K562 (cell line): ENCODE data around the gene CACNA2D3. TPM values are rescaled to one million over a fixed set of nuclear protein-coding genes. Genes with fewer than 3 reads are reported as not detected.

Experiments used
- ATAC-seq: fragments of 200-7000 bp; cut with Tn5 transposase; 3 replicates; pipeline ENCODE4 v1.9.1; 2020; ENCODE audit warnings: moderate library complexity
- BruUV-seq: library from RNA; stranded (reverse); fragments of 400-500 nt; replicated peaks from 2 replicates; lab custom pipeline; 2021; lab: Mats Ljungman, UMichigan
- CTCF ChIA-PET: fragments of 300-600 bp; formaldehyde crosslinking; extraction: SDS; loops from one replicate; lab custom pipeline; 2021; ENCODE audit warnings: low intra/inter-chr PET ratio; lab: Yijun Ruan, JAX
- POLR2A ChIA-PET: fragments of 300-600, 350-650 bp; sonication (Branson Sonifier 250); formaldehyde crosslinking; extraction: SDS; loops from one replicate; lab custom pipeline; 2021; ENCODE audit warnings: antibody characterized with exemption, inconsistent platforms; lab: Yijun Ruan, JAX
- DNase-seq, 4 experiments: peaks; one replicate each; pipeline versions ENCODE4 v3.0.0 to v3.0.0-alpha.2; 2011 to 2018; ENCODE audit warnings: low spot score in 3 of 4, mixed read lengths in 3 of 4; ENCODE audit errors: extremely low read depth in 1 of 4
- FAIRE-seq: peaks from 2 replicates; lab custom pipeline; 2011; peaks lifted over from hg19 to GRCh38; lab: Jason Lieb, UNC
- H2AFZ ChIP-seq: 2 replicates; pipeline ENCODE4 v1.6.0; 2011; ENCODE audit warnings: low read depth, low read length, control low read depth, inconsistent platforms
- H3K27ac ChIP-seq: fragments of 200-600 bp; 3 replicates; pipeline ENCODE4 v1.8.0; 2011; ENCODE audit warnings: low read depth, mild to moderate bottlenecking, control low read depth, inconsistent platforms, low read length, moderate library complexity, mixed read lengths; ENCODE audit errors: extremely low read depth
- H3K27me3 ChIP-seq, 2 experiments: fragments of 300-600 bp in 1 of 2; 2 replicates in 1 of 2; 3 replicates in 1 of 2; pipeline versions ENCODE4 v1.6.0 to v1.8.0; 2011; ENCODE audit warnings: inconsistent platforms in 2 of 2, low read length in 2 of 2, mild to moderate bottlenecking in 1 of 2, mixed read lengths in 1 of 2, moderate library complexity in 1 of 2; ENCODE audit not compliant: control insufficient read depth in 2 of 2, insufficient read depth in 2 of 2
- H3K36me3 ChIP-seq: fragments of 300-600 bp; 3 replicates; pipeline ENCODE4 v1.8.0; 2011; ENCODE audit warnings: mild to moderate bottlenecking, low read length, inconsistent platforms; ENCODE audit not compliant: control insufficient read depth, insufficient read depth
- H3K4me1 ChIP-seq, 2 experiments: fragments of 200-600 bp in 1 of 2; replicated peaks in 1 of 2; 2 replicates in 1 of 2; 3 replicates in 1 of 2; pipeline versions ENCODE4 v1.5.1 to v1.8.0; 2011; ENCODE audit warnings: inconsistent platforms in 2 of 2, low read length in 2 of 2, mild to moderate bottlenecking in 1 of 2, mixed read lengths in 1 of 2, moderate library complexity in 1 of 2; ENCODE audit not compliant: control insufficient read depth in 2 of 2, insufficient read depth in 2 of 2
- H3K4me2 ChIP-seq: 2 replicates; pipeline ENCODE4 v1.6.1; 2011; ENCODE audit warnings: low read length, control low read depth, inconsistent platforms, mixed read lengths; ENCODE audit not compliant: insufficient read depth
- H3K4me3 ChIP-seq: fragments of 200-600 bp; sonication (generic), shearing (Covaris generic); 2 replicates; pipeline ENCODE4 v1.5.1; 2016; ENCODE audit warnings: control low read depth, inconsistent platforms
- H3K79me2 ChIP-seq: fragments of 200-600 bp; 3 replicates; pipeline ENCODE4 v1.8.0; 2011; ENCODE audit warnings: low read length, inconsistent platforms; ENCODE audit not compliant: control insufficient read depth, insufficient read depth
- H3K9ac ChIP-seq, 2 experiments: 2 replicates each; pipeline versions ENCODE4 v1.6.0 to v1.6.1; 2011; ENCODE audit warnings: low read depth in 2 of 2, low read length in 2 of 2, control low read depth in 1 of 2, inconsistent platforms in 1 of 2, mild to moderate bottlenecking in 1 of 2, mixed read lengths in 1 of 2; ENCODE audit not compliant: insufficient read depth in 1 of 2
- H3K9me1 ChIP-seq: one replicate; pipeline ENCODE4 v1.6.0; 2011; ENCODE audit warnings: inconsistent platforms, mild to moderate bottlenecking, low read length, moderate library complexity; ENCODE audit not compliant: control insufficient read depth, insufficient read depth
- H3K9me3 ChIP-seq: replicated peaks from 2 replicates; pipeline ENCODE4 v1.5.1; 2011; ENCODE audit warnings: low read depth, low read length, inconsistent platforms; ENCODE audit not compliant: control insufficient read depth, insufficient read depth
- H4K20me1 ChIP-seq: replicated peaks from 2 replicates; pipeline ENCODE4 v1.6.1; 2011; ENCODE audit warnings: low read length, inconsistent platforms, mixed read lengths; ENCODE audit not compliant: control insufficient read depth, insufficient read depth
- CHCHD3 ChIP-seq: fragments of 250-450 bp; sonication (Bioruptor Pico); IDR thresholded peaks from 2 replicates; pipeline ENCODE4 v2.1.2; 2022; ENCODE audit warnings: mild to moderate bottlenecking
- CTBP1 ChIP-seq: fragments of 450-650 bp; IDR thresholded peaks from 2 replicates; pipeline ENCODE4 v1.6.1; 2016; ENCODE audit warnings: borderline replicate concordance
- EP400 ChIP-seq: fragments of 450-650 bp; IDR thresholded peaks from 2 replicates; pipeline ENCODE4 v1.6.1; 2017; ENCODE audit warnings: antibody characterized with exemption, mild to moderate bottlenecking, moderate library complexity
- HDAC3 ChIP-seq: fragments of 450-650 bp; IDR thresholded peaks from 2 replicates; pipeline ENCODE4 v1.6.1; 2018; ENCODE audit warnings: borderline replicate concordance, mild to moderate bottlenecking, moderate library complexity; ENCODE audit not compliant: partially characterized antibody
- LARP7 ChIP-seq: fragments of 450-650 bp; IDR thresholded peaks from 2 replicates; pipeline ENCODE4 v1.6.1; 2016
- PRPF4 ChIP-seq: fragments of 200-400 bp; formaldehyde crosslinking; IDR thresholded peaks from one replicate; pipeline ENCODE4 v1.6.1; 2017; ENCODE audit warnings: low read length, low read depth, mild to moderate bottlenecking; ENCODE audit not compliant: insufficient read depth, poor library complexity, severe bottlenecking
- SAFB ChIP-seq: fragments of 200-400 bp; formaldehyde crosslinking; IDR thresholded peaks from 2 replicates; pipeline ENCODE4 v1.6.1; 2017; ENCODE audit warnings: low read depth, low read length, borderline replicate concordance
- SIN3B ChIP-seq: fragments of 450-650 bp; IDR thresholded peaks from 2 replicates; pipeline ENCODE4 v1.6.1; 2017; ENCODE audit warnings: low read depth, mild to moderate bottlenecking, moderate library complexity
- SP2 ChIP-seq: IDR thresholded peaks from 2 replicates; pipeline ENCODE4 v1.6.1; 2011; ENCODE audit warnings: mild to moderate bottlenecking, low read depth, low read length, moderate library complexity; ENCODE audit not compliant: poor library complexity, severe bottlenecking; ENCODE audit errors: extremely low read depth
- ZFP30 ChIP-seq: fragments of 250-450 bp; sonication (Bioruptor Pico); IDR thresholded peaks from 2 replicates; pipeline ENCODE4 v1.8.0; 2022; ENCODE audit warnings: moderate library complexity, mild to moderate bottlenecking, inconsistent platforms, borderline replicate concordance
- ZNF354B ChIP-seq: fragments of 250-450 bp; sonication (Bioruptor Pico); IDR thresholded peaks from 2 replicates; pipeline ENCODE4 v1.4.0; 2020
- ZNF444 ChIP-seq: fragments of 250-450 bp; sonication (Bioruptor Pico); IDR thresholded peaks from 2 replicates; pipeline ENCODE4 v1.4.0; 2020; ENCODE audit warnings: mild to moderate bottlenecking, moderate library complexity
- WGBS: fragments of 100-300 bp; shearing (Covaris generic); methylation state at CpG from one replicate; pipeline ENCODE4 v1.1.6; 2016; ENCODE audit warnings: low coverage, mixed read lengths; ENCODE audit not compliant: insufficient coverage; ENCODE audit errors: missing lambda C conversion rate; 5-methylcytosine and 5-hydroxymethylcytosine counted together
- in situ Hi-C: fragments of 300-500 bp; cut with MboI; formaldehyde crosslinking; loops from 4 replicates; pipeline ENCODE4 v1.15.0; 2018; ENCODE audit warnings: inconsistent platforms, mixed read lengths
- intact Hi-C: fragments of 100-400 bp; cut with micrococcal nuclease; formaldehyde crosslinking; loops from 2 replicates; pipeline ENCODE4 v1.14.2; 2022
- polyA plus RNA-seq, 8 experiments: library from polyadenylated mRNA; depleted of rRNA in 4 of 8; stranded (reverse) in 5 of 8; unstranded in 3 of 8; fragments of >200 nt; fragmentation: Nextera tagmentation in 2 of 8; fragmentation: Illumina TruSeq in 1 of 8; extraction: Ambion mirVana in 2 of 8; extraction: Trizol in 1 of 8; gene quantifications; 2 replicates each; pipeline versions ENCODE4 v1.2.1 to v1.2.3, GENCODE V29; 2011 to 2014; ENCODE audit warnings: inconsistent platforms in 1 of 8, missing spikeins in 1 of 8
- total RNA-seq, 7 experiments: library from RNA; depleted of rRNA in 6 of 7; stranded (reverse); fragments of >200 nt in 6 of 7; fragmentation: Illumina TruSeq in 2 of 7; extraction: Trizol in 2 of 7; gene quantifications; 2 replicates each; pipeline versions ENCODE4 v1.2.1 to v1.2.3, GENCODE V29; 2011 to 2021; ENCODE audit warnings: low replicate concordance in 1 of 7
- TF ChIP-seq, protein P1 (sequence below): fragments of 250-450 bp; sonication (Bioruptor Pico); IDR thresholded peaks from 2 replicates; pipeline ENCODE4 v1.6.1; 2021; ENCODE audit warnings: mild to moderate bottlenecking
- TF ChIP-seq, protein P2 (sequence below), 3 experiments: fragments of 200-800 bp in 1 of 3; fragments of 250-450 bp in 1 of 3; fragments of 450-650 bp in 1 of 3; sonication (Bioruptor Pico) in 1 of 3; sonication (Bioruptor generic) in 1 of 3; formaldehyde crosslinking in 1 of 3; IDR thresholded peaks; 2 replicates each; pipeline versions ENCODE4 v1.6.1 to v1.8.0; 2016 to 2022; ENCODE audit warnings: mild to moderate bottlenecking in 2 of 3, missing genetic modification characterization in 2 of 3, missing compliant biosample characterization in 1 of 3, moderate library complexity in 1 of 3

Gene CACNA2D3
- total and polyA plus RNA-seq, 9 of the 15 experiments (the other 6 are each of a cell fraction or from before 2014, with no cell fraction given) = 0.01 TPM; not detected in 8

DNA sequence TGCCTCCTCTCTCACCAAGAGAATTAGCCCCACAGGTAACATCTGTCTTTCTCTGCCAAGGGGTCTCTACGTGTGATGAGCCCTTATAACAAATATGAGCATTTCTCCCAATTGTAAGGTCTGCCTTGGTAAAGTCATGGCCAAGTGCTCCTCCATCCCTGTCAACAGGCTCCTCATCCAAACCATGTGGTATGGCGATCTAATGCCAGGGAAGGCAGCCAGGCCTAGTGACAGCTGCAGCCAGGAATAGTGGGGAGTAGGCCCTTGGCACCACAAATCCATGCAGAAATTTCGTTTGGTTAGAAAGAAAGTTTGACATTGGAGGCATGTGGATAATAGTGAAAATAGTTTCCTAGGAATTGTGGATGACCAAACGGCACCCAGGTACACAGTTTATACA lies 810.3 kb downstream of the CACNA2D3 start:
- H3K4me1 ChIP-seq = no peaks in the 10 kb centered on the region; a peak in 1 of 5 replicates
- no peak overlapping the region for H3K9ac ChIP-seq
- H3K36me3 ChIP-seq = no peaks in the 10 kb centered on the region
- in situ Hi-C loops = no loop called here
- ATAC-seq (no peak), DNase-seq (no peak), FAIRE-seq (no peak)
- no peak overlapping the region for H3K4me2 ChIP-seq
- H3K9me1 ChIP-seq = no peaks in the 10 kb centered on the region
- POLR2A ChIA-PET = no interaction called here
- no peaks in the 10 kb centered on the region for H3K9me3 ChIP-seq
- CTCF ChIA-PET = no interaction called here
- intact Hi-C loops = no loop called here
- no peak overlapping the region for H3K4me3 ChIP-seq
- WGBS = 13% methylated on average over 4 of the region's 4 CpGs
- no peaks in the 10 kb centered on the region for H4K20me1 ChIP-seq
- H2AFZ ChIP-seq = no peak overlapping the region
- no peaks in the 10 kb centered on the region for H3K79me2 ChIP-seq
- TF ChIP-seq ZFP30 (CRISPR knock-in tag) = no peak
- TF ChIP-seq CTBP1 = no peak
- no peak for TF ChIP-seq SP2
- no peak for TF ChIP-seq SAFB
- TF ChIP-seq SIN3B = no peak
- no peak for TF ChIP-seq ZNF354B (CRISPR knock-in tag)
- no peak for TF ChIP-seq PRPF4
- TF ChIP-seq ZNF444 (CRISPR knock-in tag) = no peak
- TF ChIP-seq, protein P1, sequence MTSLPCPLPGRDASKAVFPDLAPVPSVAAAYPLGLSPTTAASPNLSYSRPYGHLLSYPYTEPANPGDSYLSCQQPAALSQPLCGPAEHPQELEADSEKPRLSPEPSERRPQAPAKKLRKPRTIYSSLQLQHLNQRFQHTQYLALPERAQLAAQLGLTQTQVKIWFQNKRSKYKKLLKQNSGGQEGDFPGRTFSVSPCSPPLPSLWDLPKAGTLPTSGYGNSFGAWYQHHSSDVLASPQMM (CRISPR knock-in tag) = no peak
- TF ChIP-seq HDAC3 = no peak
- TF ChIP-seq LARP7 = no peak
- TF ChIP-seq EP400 = no peak
- TF ChIP-seq CHCHD3 (CRISPR knock-in tag) = no peak
- TF ChIP-seq, protein P2, sequence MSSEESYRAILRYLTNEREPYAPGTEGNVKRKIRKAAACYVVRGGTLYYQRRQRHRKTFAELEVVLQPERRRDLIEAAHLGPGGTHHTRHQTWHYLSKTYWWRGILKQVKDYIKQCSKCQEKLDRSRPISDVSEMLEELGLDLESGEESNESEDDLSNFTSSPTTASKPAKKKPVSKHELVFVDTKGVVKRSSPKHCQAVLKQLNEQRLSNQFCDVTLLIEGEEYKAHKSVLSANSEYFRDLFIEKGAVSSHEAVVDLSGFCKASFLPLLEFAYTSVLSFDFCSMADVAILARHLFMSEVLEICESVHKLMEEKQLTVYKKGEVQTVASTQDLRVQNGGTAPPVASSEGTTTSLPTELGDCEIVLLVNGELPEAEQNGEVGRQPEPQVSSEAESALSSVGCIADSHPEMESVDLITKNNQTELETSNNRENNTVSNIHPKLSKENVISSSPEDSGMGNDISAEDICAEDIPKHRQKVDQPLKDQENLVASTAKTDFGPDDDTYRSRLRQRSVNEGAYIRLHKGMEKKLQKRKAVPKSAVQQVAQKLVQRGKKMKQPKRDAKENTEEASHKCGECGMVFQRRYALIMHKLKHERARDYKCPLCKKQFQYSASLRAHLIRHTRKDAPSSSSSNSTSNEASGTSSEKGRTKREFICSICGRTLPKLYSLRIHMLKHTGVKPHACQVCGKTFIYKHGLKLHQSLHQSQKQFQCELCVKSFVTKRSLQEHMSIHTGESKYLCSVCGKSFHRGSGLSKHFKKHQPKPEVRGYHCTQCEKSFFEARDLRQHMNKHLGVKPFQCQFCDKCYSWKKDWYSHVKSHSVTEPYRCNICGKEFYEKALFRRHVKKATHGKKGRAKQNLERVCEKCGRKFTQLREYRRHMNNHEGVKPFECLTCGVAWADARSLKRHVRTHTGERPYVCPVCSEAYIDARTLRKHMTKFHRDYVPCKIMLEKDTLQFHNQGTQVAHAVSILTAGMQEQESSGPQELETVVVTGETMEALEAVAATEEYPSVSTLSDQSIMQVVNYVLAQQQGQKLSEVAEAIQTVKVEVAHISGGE (CRISPR knock-in tag; IDR thresholded peaks at IDR 0.05) = no peak
- no TSS peak for BruUV-seq
- peaks cover 0 to 2% of the 10 kb centered on the region in 2 experiments; a peak in 2 of 5 replicates for H3K27me3 ChIP-seq
- H3K27ac ChIP-seq = no peak overlapping the region
